Measurements from ENCODE around the gene SURF1. TPM values are rescaled to one million over a fixed set of nuclear protein-coding genes. Genes with fewer than 3 reads are reported as not detected.

The SURF1 gene
- polyA plus RNA-seq (2012; ENCODE audit: missing spikeins): 23.6 TPM

GRCh38 chr9:133356391-133357091 lies at the start of gene SURF1, which contains the start of gene SURF2:
Gene SURF1 (minus strand): TSS chr9:133356487. CDS start chr9:133356453, 34 bp downstream.
Gene SURF2 (plus strand): TSS chr9:133356550. CDS start chr9:133356593, 43 bp downstream.
- DNase-seq (ENCODE audit: insufficient read length) (peak; percentile 92), FAIRE-seq (peak; percentile 80)
- TF ChIP-seq POLR2AphosphoS5 (IDR thresholded peaks at IDR 0.05; ENCODE audit: low read depth, low read length): 0 out of 2 replicates have a peak, but pooled peaks have one; percentile 25
- peak; percentile 80; the same call in 1 of the 2 replicates for TF ChIP-seq TAF1 (IDR thresholded peaks at IDR 0.05; ENCODE audit: borderline replicate concordance, low read depth, low read length)
- peak; percentile 73 for TF ChIP-seq POLR2A (IDR thresholded peaks at IDR 0.05; ENCODE audit: low read depth, low read length)

GRCh38 chr9:133405508-133406438 lies 49.5 kb upstream of the SURF1 start:
- no peak for DNase-seq (ENCODE audit: insufficient read length)
- peak; percentile 36 for FAIRE-seq
- TF ChIP-seq POLR2A (IDR thresholded peaks at IDR 0.05; ENCODE audit: low read depth, low read length): no peak
- TF ChIP-seq TAF1 (IDR thresholded peaks at IDR 0.05; ENCODE audit: borderline replicate concordance, low read depth, low read length): no peak
- no peak for TF ChIP-seq POLR2AphosphoS5 (IDR thresholded peaks at IDR 0.05; ENCODE audit: low read depth, low read length)

GRCh38 chr9:133404454-133405002 lies 48.2 kb upstream of the SURF1 start:
- TF ChIP-seq POLR2AphosphoS5 (IDR thresholded peaks at IDR 0.05; ENCODE audit: low read depth, low read length): no peak
- TF ChIP-seq POLR2A (IDR thresholded peaks at IDR 0.05; ENCODE audit: low read depth, low read length): no peak
- no peak for TF ChIP-seq TAF1 (IDR thresholded peaks at IDR 0.05; ENCODE audit: borderline replicate concordance, low read depth, low read length)
- DNase-seq (ENCODE audit: insufficient read length) (no peak), FAIRE-seq (no peak)

GRCh38 chr9:133403766-133404453 lies 47.6 kb upstream of the SURF1 start:
- FAIRE-seq: no peak
- DNase-seq (ENCODE audit: insufficient read length): no peak
- TF ChIP-seq POLR2AphosphoS5 (IDR thresholded peaks at IDR 0.05; ENCODE audit: low read depth, low read length) (peak; percentile 9; the same call in 1 of the 2 replicates), TAF1 (IDR thresholded peaks at IDR 0.05; ENCODE audit: borderline replicate concordance, low read depth, low read length) (no peak)

- no peak for TF ChIP-seq POLR2A (IDR thresholded peaks at IDR 0.05; ENCODE audit: low read depth, low read length)
- TF ChIP-seq TAF1 (IDR thresholded peaks at IDR 0.05; ENCODE audit: borderline replicate concordance, low read depth, low read length): no peak
- no peak for TF ChIP-seq POLR2AphosphoS5 (IDR thresholded peaks at IDR 0.05; ENCODE audit: low read depth, low read length)
- no peak for FAIRE-seq
- DNase-seq (ENCODE audit: insufficient read length): no peak
Observed at GRCh38 chr9:133402689-133403088, 46.4 kb upstream of the SURF1 start.

- no peak for TF ChIP-seq POLR2A (IDR thresholded peaks at IDR 0.05; ENCODE audit: low read depth, low read length)
- peak; percentile 67 for TF ChIP-seq POLR2AphosphoS5 (IDR thresholded peaks at IDR 0.05; ENCODE audit: low read depth, low read length)
- no peak for DNase-seq (ENCODE audit: insufficient read length)
- FAIRE-seq: no peak
Observed at GRCh38 chr9:133401588-133401987, 45.3 kb upstream of the SURF1 start.

GRCh38 chr9:133400292-133400691 lies 44.0 kb upstream of the SURF1 start:
- DNase-seq (ENCODE audit: insufficient read length) (no peak), FAIRE-seq (no peak)
- no peak for TF ChIP-seq TAF1 (IDR thresholded peaks at IDR 0.05; ENCODE audit: borderline replicate concordance, low read depth, low read length)

GRCh38 chr9:133397895-133398294 lies 41.6 kb upstream of the SURF1 start:
- TF ChIP-seq POLR2AphosphoS5 (IDR thresholded peaks at IDR 0.05; ENCODE audit: low read depth, low read length) (no peak), POLR2A (IDR thresholded peaks at IDR 0.05; ENCODE audit: low read depth, low read length) (no peak), TAF1 (IDR thresholded peaks at IDR 0.05; ENCODE audit: borderline replicate concordance, low read depth, low read length) (no peak)
- no peak for FAIRE-seq
- DNase-seq (ENCODE audit: insufficient read length): no peak

- TF ChIP-seq POLR2A (IDR thresholded peaks at IDR 0.05; ENCODE audit: low read depth, low read length): no peak
- no peak for TF ChIP-seq POLR2AphosphoS5 (IDR thresholded peaks at IDR 0.05; ENCODE audit: low read depth, low read length)
- no peak for TF ChIP-seq TAF1 (IDR thresholded peaks at IDR 0.05; ENCODE audit: borderline replicate concordance, low read depth, low read length)
- FAIRE-seq (no peak), DNase-seq (ENCODE audit: insufficient read length) (no peak)
Observed at GRCh38 chr9:133397370-133397769, 41.1 kb upstream of the SURF1 start.

- FAIRE-seq (no peak), DNase-seq (ENCODE audit: insufficient read length) (no peak)
- no peak for TF ChIP-seq POLR2A (IDR thresholded peaks at IDR 0.05; ENCODE audit: low read depth, low read length)
- no peak for TF ChIP-seq POLR2AphosphoS5 (IDR thresholded peaks at IDR 0.05; ENCODE audit: low read depth, low read length)
- TF ChIP-seq TAF1 (IDR thresholded peaks at IDR 0.05; ENCODE audit: borderline replicate concordance, low read depth, low read length): no peak
Observed at GRCh38 chr9:133396952-133397351, 40.7 kb upstream of the SURF1 start.
